GM21528 (cell line): ENCODE results near the gene AGAP3.

Experiments
- ATAC-seq: cut with Tn5 transposase; IDR thresholded peaks from one replicate; pipeline ENCODE4 v1.9.1; 2021; ENCODE audit warnings: mild to moderate bottlenecking, moderate library complexity; ENCODE audit not compliant: unreplicated experiment, low FRiP score

AGAP3 gene

DNA sequence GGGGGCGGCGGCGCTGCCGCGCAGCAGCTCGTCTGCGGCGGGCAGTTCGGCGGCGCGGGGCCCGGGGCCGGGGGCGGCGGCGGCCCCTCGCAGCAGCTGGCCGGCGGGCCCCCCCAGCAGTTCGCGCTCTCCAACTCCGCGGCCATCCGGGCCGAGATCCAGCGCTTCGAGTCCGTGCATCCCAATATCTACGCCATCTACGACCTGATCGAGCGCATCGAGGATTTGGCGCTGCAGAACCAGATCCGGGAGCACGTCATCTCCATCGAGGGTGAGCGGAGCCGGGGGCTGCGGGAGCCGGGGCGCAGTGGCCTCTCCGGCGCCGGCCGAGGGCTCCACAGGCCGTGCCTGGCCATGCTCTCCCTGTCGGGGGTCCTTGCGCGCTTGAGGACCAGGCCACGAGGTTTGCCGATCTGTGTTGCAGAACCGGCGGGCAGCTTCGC lies 548 bp downstream of the AGAP3 start:
- ATAC-seq: no peak

DNA sequence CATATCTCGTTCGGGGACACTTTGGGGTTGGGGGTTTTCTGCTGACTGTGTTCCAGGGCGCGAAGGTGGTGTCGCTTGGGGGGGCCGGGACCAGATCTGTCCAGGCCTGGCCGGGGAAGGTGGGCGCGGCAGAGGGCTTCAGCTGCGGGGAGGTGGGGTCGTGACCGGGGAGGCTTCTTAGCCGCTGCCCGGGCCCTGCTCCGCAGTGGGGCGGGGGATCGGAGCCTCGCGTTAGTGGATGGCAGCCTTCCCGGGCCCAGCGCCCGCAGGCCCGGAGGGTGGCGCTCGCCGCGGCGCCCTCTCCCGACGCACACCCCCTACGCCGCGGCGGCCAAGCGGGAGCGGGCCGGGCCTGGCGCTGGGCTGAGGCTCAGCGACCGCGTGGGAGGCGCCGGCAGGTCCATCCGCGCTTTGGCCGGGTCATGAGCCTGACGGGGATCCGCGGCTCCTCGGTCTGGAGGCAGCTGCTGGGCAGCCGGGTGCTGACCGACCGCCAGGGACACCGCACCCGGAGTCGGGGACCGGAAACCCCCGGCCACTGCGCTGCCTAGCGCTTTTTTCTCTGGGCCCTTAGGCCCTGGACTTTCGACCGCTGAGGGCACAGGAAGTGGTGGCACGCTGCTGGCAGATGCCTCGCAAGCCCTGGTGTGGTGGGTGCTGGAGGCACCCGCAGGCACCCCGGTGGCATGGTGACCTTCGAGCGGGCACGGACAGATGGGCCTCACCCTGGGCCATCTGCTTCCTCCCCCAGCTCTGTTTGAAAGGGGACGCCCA lies 1.2 kb downstream of the AGAP3 start:
- ATAC-seq: no peak

DNA sequence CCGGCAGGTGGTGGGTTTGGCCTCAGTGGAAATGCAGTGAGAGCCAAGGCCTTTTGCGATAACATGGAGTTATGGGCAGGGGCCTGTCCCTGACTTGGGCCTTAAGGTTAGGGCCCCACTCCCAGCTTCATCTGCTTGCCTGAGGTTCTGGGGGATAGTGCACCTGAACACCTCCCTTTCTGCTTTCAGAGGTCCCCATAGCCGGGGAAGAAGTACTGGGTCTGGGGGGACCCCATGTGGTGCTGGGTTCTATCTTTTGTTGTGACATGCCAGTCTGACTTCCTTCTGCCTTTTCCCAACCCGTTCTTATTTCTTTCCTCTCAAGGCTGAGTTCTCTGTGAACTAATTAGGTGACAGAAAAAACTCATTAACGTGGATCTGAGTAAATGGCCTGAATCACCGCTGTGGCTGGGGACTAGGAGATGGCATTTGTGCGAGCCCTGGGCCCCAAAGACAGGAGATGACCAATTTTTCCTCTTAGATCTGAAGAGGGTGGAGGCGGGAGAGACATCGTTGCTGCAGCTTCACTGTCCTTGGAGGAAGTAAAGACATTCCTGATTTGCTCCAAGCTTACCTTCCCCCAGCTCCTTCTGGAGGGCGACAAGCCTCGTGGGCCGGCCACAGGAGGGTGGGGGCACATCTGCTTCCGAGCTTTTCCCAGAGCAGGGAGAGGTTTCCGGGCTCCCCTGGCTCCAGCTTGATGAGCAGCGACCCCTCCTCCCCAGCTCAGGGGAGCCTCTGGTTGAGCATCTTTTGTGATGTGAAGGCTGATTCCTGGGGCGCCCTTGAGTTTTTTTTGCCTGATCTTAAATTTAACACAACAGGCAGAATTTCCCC lies 2.0 kb downstream of the AGAP3 start:
- no peak for ATAC-seq

DNA sequence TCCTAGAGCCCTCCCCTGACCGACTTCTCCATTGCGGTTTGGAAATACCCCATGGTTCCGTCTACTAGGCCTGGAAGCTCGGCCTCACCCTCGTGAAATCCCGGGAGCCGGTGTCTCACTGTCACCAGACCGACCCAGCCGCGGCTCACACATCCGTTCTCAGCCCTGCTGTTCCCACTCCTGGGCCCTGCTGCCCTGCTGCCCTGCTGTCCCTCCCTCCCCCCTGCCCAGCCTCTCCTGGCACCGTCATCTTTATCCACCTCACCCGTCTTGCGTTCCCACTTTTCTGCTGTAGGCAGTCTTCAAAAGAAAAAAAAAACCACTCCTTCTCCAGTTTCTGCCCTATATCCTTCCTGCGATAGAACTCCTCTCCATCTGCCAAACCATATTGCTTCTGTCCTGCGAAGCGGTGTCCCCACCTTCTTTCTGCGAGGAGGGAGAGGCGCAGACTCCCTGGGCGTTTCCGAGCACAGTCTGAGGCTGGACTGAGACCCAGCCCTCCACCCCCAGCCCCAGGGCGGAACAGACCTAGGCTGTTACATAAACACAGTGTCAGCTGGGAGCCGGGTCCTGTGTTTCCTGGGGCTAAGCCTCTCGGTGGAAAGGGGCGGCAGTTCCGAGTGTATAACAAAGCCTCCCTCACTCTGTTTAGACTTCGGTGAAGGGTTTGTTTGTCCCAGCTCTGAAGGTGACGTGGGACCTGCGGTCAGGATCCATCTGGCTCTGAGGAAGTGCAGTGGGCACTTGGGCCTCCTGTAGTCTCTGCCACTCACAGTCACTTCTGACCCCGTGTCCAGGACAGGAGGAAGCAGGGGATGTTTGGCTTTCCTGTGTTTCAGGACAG lies 2.8 kb downstream of the AGAP3 start:
- no peak for ATAC-seq

DNA sequence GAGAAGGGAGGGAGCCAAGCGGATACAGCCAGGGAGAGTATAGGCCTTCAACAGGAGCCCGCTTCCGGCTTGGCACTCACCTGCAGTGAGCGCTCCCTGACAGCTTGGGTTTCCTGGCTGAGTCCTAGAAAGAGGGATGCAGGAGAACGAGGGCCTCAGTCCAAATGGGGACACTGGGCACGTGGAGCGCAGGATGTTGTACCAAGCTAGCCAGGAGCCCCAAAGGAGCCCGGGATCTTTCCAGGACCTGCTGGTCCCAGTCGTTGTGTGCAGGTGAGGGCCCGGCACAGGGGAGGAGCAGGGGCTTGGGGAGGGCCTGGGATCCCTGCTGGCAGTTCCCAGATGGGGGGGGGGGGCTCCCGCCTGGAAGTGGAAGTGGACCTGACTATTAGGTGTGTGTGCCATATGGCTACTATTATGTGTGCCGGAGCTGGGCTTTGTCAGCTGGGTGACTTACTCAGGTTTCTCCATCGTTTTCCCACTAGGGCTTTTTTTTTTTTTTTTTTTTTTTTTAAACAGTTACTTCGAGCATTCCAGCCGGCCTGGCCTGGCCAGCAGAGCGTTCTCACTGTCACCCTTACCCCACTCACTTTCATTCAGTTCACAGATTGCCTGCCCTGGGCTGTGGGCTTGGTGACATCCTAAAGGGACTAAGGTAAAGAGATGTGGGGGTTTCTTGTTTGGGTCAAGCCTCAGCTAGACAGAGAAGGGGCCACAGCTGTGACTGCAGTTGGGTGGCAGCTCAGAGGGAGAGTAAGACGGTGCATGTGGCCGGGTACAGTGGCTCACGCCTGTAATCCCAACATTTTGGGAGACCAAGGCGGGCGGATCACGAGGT lies 3.8 kb downstream of the AGAP3 start:
- no peak for ATAC-seq

DNA sequence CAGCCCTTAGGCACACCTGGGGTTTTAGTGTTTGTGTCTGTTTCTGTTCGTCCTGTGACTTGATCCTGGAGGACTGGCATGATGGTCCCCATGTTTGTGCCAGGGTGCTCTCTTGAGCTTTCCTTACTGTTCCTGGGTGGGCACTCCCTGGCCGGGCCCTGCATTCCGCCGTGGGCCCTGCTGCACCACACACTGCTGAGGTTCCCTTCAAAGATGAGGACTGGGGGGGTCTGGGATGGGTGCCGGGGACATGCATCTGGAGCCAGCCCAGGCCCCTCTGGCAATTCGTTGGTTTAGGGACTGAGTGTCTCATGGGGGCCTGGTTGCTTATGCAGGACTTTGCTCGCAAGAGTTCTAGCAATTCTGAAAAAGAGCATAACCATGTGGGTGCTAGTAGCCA lies 4.7 kb downstream of the AGAP3 start:
- ATAC-seq: no peak

DNA sequence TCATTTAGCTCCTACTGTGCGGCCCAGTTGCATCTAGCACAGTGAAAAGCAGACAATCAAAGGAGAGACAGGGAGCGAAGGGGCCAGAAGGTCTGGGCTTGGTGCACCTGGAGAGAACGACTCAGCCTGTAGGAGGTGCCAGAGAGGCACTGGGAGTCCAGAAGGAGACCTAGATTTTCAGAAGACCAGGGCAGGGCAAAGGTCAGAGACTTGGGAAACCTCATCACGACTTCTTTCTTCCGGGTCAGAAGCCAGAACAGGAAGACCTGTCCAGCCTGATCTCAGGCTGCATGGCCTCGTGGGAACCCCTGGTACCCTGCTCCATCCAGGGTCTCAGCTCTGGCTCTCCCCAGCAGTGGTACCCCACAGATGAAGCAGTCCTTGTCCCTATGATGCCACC lies 5.2 kb downstream of the AGAP3 start:
- no peak for ATAC-seq

DNA sequence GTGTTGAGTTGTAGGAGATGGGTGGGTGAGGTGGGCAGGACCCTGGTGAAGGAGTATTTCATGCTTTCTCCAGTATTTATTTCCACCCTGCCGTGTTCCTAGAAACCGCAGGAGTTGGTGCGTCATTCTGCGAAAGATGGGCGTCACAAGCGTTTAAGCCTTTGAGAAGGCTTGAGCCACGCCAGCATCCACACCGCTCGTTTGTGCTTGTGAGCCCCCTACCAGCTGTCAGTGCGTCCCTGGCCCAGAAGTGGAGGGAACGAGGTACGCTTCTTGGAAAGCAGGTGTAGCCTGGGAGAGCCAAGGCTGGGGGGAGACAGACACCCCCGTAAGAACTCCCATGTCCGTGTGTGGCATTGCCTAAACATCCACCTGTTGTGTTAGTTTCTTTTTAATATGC lies 5.7 kb downstream of the AGAP3 start:
- ATAC-seq: no peak

DNA sequence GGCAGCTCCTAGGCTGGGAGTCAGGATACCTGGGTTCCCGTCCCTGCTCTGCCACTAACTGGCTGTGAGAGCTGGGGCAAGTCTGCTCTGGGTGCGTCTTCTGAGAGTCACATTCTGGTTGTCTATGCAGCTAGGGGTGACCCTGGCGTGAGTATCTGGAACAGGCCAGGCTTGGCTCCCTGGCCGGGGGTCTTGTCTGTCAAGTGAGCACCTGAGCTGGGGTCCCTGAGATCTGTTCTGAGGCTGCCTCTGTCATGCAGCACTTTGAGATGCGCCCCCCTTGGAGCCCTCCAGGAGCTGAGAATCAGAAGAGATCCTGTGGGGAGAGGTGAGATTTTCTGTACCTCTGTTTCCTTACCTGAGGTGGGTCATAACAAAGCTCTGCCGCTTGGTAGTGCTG lies 7.5 kb downstream of the AGAP3 start:
- no peak for ATAC-seq

DNA sequence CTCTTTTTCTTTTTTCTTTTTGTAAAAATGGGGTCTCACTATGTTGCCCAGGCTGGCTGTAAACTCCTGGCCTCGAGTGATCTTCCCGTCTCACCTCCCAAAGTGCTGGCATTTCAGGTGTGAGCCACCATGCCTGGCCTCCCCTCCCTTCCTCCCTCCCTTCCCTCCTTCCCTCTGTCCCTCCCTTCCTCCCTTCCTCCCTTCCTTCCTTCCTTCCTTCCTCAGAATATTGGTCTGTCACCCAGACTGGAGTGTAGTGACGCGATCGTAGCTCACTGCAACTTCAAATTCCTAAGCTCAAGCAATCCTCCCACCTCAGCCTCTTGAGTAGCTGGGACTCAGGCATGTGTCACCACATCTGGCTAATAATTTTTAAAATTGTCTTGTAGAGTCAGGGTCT lies 8.4 kb downstream of the AGAP3 start:
- no peak for ATAC-seq

DNA sequence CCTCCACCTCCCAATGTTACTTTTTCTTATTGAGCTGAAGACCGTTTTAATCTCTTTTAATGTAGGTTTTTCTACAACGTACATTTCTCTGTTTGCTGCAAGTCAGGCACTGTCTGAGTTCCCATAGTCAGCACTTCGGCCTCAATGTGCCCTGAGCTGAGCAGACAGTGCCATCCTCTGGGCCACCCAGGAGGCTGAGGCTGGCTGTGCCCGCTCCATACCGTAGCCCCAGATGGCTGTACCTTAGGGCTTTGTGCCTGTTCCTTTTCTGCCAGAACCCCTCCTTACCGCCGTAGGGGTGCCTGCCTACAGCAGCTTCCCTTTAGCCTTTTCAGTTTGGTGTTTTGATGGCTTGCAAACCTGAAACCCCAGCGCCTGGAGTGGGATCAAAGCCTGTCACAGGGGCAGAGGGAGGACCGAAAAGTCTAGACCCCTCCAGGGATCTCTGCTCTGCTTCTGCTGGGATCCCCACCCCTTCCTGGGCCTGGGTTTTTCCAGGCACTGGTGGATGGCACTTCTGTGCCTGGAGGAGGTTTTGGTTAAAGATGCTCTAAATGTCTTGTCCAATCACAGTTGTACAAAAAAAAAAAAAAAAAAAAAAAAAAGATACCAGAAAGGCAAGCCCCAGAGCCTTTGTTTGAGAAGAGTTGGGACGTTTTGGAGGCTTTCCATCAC lies 9.0 kb downstream of the AGAP3 start:
- ATAC-seq: no peak

DNA sequence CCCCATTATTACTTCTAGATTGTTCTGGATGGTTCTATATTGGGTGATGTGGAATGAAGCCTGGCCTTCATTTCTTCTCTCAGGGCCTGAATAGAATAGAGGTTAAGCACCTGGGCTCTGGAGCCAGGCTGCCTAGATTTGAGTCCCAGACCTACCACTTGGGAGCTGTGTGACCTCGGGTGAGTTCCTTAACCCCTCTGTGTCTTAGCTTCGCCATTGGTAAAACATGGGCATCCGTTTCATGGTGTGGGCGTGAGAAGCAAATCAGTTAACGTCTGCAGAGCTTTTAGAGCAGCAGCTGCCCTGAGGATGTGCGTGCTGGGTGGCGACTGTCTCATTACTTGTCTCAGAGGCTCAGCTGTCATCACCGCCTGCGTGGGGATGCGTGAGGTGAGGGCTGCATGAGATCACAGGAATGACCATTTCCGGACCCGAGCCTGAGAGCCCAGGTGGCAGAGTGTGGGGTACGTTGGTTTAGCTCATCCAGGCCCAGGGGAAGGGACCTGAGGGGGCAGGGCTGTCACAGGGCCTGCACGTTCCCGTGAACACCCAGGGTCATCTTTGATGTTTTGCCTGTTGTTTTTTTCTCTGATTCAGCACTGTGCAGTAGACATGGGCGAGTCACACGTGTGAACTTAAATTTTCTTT lies 9.7 kb downstream of the AGAP3 start:
- no peak for ATAC-seq

DNA sequence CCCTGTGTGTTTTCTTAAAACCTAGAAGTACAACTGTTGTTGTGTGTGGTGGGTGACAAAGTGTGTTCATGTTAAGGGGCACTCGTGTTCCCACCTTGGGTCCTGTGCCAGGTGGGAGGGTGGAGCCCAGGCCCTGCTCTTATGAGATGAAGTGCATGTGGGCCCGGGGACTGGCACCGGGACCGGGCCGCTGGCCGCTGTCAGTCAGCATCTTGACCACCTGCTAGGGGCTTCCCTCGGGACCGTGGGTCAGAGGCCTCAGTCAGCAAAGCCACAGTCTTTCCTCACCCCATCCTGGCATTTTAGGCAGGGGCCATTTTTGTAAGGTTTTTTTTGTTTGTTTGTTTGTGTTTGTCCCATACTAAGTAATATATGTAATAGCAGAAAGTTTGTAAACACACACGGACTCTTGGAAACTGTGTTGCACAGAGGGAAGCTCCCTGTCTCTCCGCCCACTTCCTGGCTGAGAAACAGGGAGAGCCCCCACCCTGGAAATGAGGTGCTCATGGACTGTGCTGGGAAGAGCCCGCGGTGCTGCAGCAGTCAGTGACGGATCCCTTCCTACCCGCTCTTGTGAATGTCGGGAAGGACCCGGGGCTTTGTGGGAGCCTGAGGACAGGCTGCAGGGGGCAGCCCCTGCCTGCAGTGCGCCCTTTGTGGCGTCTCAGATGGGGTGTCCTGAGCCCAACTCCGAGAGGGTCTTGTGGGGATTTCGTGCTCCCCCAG lies 13.4 kb downstream of the AGAP3 start:
- no peak for ATAC-seq

DNA sequence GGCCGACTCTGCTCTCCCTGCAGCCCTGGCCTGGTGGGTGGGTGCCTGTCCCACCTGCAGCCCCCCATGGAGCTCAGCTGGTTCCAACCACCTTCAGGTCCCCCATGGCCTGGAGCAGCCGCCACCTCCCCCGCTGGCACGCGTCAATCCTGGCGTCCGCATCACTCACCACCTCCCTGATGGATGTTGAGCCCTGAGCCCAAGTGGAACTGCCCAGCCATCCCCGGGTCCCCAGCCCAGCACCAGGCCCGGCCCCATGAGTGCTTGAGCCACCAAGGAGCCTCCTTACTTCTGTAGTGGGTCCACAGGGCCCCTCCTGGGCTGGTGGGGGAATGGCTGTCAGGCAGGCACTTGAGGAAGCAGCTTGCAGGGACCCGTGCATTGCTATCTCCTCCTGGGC lies 14.6 kb downstream of the AGAP3 start:
- ATAC-seq: no peak

DNA sequence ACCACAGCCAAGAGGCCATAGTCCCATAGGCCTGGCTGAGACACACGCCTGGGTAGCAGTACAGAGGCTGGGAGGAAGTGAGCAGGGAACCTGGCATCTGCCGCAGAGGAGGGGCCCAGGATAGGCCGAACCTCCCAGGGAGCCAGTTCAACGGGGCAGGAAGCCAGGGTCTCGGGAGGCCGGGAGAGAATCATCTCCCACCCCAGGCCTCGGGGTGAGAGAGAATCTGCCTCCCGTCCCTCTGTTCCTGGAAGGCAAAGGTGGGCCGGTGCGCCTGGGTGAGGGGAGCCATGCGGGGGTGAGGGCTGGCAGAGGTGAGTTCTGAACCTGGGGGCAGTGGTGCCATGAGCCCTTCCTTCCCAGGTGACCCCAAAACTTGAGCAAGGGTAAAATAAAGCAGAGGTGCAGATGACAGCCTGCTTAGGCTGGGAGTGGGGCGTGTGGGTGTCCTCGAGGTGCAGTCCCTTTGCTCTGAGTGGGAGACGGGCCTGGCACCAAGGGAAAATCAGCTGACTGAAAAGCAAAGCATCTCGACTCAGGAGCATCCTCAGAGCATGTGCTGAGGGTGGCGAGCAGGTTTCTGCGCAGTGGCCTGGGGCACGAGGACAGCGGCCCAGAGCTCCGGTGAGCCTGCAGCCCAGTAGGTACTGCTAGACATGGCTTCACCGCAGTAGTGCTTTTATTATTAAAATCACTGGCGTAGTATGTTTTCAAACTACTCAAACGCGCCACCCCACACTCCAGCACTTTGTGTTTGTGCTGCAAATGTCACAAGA lies 15.5 kb downstream of the AGAP3 start:
- ATAC-seq: no peak

DNA sequence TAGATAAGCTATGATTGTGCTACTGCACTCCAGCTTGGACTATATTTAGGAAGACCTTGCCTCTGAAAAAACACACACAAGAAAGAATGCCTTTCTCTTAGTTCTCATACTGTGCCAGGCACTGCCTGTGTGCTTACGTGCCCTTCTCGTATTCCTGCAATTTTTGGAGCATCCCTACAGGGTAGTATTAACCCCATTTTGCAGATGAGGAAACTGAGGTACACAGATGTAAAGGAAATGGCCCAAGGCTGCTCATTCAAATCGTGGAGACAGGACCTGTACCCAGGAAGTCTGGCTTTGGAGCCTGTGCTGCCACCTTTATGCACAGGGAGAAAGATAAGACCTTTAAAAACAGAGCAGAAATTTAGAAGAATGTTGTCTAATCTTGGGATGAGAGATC lies 16.7 kb downstream of the AGAP3 start:
- ATAC-seq: no peak

DNA sequence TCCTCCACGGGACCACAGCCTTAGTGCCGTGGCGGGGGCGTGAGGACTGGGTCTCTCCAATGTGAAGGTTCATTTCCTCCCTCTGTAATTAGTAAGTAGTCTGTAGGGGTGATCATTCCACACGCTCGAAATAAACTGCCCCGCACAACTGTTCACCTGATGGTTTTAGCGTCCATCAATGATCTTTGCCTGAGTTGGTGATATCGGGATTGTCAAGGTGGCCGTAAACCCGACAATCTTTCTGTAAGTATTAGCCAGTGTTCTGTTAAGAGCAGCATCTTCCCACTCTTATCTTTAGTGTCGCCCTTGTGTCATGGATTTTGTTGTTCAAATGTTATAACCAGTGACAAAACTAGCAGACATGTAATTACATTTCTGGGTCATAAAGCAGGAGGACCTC lies 17.7 kb downstream of the AGAP3 start:
- no peak for ATAC-seq
